Neural progenitor cell (in vitro differentiated cells): ENCODE measurements around the gene ZNF92. TPM values are rescaled to one million over a fixed set of nuclear protein-coding genes. Genes with fewer than 3 reads are reported as not detected.
"Not testable (repeated sequence)": the region's sequence is repeated elsewhere in the genome, so short reads cannot be mapped to it uniquely, and the experiment has no call there.

Source experiments
- DNase-seq: peaks from one replicate; pipeline ENCODE4 v3.0.0-alpha.2; 2016; ENCODE audit warnings: low spot score
- H2AFZ ChIP-seq: fragments of 200-600 bp; sonication (generic); replicated peaks from 2 replicates; pipeline ENCODE4 v1.6.1; 2016; ENCODE audit warnings: antibody characterized with exemption
- H3F3A ChIP-seq: fragments of 200-600 bp; sonication (generic); 2 replicates; pipeline ENCODE4 v1.6.1; 2016; ENCODE audit warnings: antibody characterized with exemption, low read depth
- H3K27ac ChIP-seq: fragments of 200-600 bp; sonication (generic); 2 replicates; pipeline ENCODE4 v1.5.1; 2016; ENCODE audit warnings: mild to moderate bottlenecking
- H3K27me3 ChIP-seq: fragments of 200-600 bp; sonication (generic); 2 replicates; pipeline ENCODE4 v1.6.1; 2016; ENCODE audit warnings: mild to moderate bottlenecking, moderate library complexity
- H3K36me3 ChIP-seq: fragments of 200-600 bp; sonication (generic); 2 replicates; pipeline ENCODE4 v1.5.1; 2016
- H3K4me1 ChIP-seq: fragments of 200-600 bp; sonication (generic); 2 replicates; pipeline ENCODE4 v1.6.1; 2016; ENCODE audit warnings: mixed run types
- H3K4me2 ChIP-seq: fragments of 200-600 bp; sonication (generic); 2 replicates; pipeline ENCODE4 v1.6.1; 2016
- H3K4me3 ChIP-seq: fragments of 200-600 bp; sonication (generic); 2 replicates; pipeline ENCODE4 v1.5.1; 2016
- H3K79me2 ChIP-seq: fragments of 200-600 bp; sonication (generic); 2 replicates; pipeline ENCODE4 v1.6.1; 2016; ENCODE audit warnings: low read depth
- H3K9ac ChIP-seq: fragments of 200-600 bp; sonication (generic); 2 replicates; pipeline ENCODE4 v1.6.1; 2016
- H3K9me3 ChIP-seq: fragments of 200-600 bp; sonication (generic); 2 replicates; pipeline ENCODE4 v1.5.1; 2016; ENCODE audit warnings: low read depth
- H4K20me1 ChIP-seq: fragments of 200-600 bp; sonication (generic); 2 replicates; pipeline ENCODE4 v1.6.1; 2016; ENCODE audit warnings: low read depth
- H3K27ac Mint-ChIP-seq: 3 replicates; pipeline ENCODE4 v1.8.0; 2021; ENCODE audit warnings: mixed read lengths
- H3K27me3 Mint-ChIP-seq: 2 replicates; pipeline ENCODE4 v1.8.0; 2022; ENCODE audit warnings: low read depth, mild to moderate bottlenecking, inconsistent platforms, moderate library complexity, mixed read lengths; ENCODE audit not compliant: insufficient read depth
- H3K36me3 Mint-ChIP-seq: 3 replicates; pipeline ENCODE4 v1.8.0; 2021; ENCODE audit warnings: mixed read lengths
- H3K4me1 Mint-ChIP-seq: 3 replicates; pipeline ENCODE4 v1.8.0; 2021; ENCODE audit warnings: mixed read lengths
- H3K4me3 Mint-ChIP-seq: 3 replicates; pipeline ENCODE4 v1.8.0; 2021; ENCODE audit warnings: mild to moderate bottlenecking, moderate library complexity, mixed read lengths
- H3K9me3 Mint-ChIP-seq: 3 replicates; pipeline ENCODE4 v1.8.0; 2020; ENCODE audit warnings: mixed read lengths
- EZH2 ChIP-seq: fragments of 200-600 bp; sonication (generic); IDR thresholded peaks from 2 replicates; pipeline ENCODE4 v1.6.1; 2017; ENCODE audit warnings: antibody characterized with exemption, mild to moderate bottlenecking, moderate library complexity
- EZH2phosphoT487 ChIP-seq: fragments of 200-600 bp; sonication (generic); IDR thresholded peaks from 2 replicates; pipeline ENCODE4 v1.6.1; 2017; ENCODE audit warnings: antibody characterized with exemption
- total RNA-seq: library from RNA; depleted of rRNA; stranded (reverse); fragments of >200 nt; gene quantifications from 2 replicates; pipeline ENCODE4 v1.2.3, GENCODE V29; 2015; ENCODE audit warnings: low replicate concordance
- TF ChIP-seq, protein P1 (sequence below): fragments of 200-600 bp; sonication (generic); IDR thresholded peaks from 2 replicates; pipeline ENCODE4 v1.5.1; 2017; ENCODE audit warnings: antibody characterized with exemption, mild to moderate bottlenecking

ZNF92 gene
- total RNA-seq, 1 donor from 2014 or later = 57.2 TPM

DNA sequence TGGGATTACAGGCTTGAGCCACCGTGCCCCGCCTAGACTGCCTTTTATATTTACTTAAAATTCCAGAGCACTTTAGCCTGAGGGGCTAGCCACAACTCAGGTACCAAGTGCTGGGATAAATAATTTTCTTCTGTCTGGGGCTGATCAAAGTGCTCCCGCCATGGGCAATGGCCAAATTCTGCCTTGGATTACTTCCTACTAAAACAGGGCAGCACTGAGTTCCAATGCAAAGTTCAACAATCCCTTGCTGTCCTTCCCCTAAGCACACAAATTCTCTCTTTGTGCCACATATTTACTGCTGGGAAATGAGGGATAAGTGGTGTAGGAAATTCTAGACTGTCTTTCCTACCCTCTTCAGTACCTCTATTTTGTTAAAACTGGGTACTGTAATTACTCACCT lies 34.4 kb upstream of the ZNF92 start:
- no peak overlapping the region for H2AFZ ChIP-seq

DNA sequence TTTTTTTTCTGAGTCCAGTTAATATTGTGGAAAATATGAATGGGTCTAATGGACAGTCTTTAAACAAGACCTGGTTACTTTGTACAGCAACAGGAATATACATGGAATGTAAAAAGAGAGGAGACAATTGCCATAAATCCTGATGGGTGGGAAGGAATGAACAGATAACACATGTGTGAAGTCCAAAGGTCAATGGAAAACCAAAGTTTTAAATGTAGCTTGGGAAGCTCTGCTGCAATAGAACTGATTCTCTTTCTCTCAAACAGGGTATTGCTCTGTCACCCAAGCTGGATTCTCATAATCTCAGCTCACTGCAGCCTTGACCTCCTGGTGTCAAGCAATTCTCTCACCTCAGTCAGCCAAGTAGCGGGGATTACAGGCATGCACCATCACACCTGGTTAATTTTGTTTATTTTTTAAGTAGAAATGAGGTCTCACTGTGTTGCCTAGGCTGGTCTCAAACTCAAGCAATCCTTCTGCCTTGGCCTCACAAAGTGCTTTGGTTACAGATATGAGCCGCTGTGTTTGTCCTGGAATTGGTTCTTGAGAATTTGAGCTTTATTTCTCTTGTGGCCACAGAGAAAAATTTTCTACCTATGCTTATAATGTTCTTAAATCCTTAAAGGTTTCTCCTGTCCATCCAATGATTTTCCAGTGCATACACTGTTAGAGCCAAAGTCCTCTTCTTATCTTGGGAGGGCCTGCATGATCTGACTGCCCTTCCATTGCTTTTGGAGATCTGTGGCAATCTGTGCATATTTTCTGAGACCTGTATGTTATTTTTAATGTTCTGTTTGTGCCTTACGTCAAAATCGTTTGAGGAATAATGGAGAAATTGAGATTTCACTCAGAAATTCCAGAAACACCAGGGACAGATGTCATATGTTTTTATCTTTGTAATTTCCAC lies 30.7 kb upstream of the ZNF92 start:
- Mint-ChIP-seq H3K27ac (no peak overlapping the region), H3K4me1 (no peaks in the 10 kb centered on the region), H3K27me3 (peaks cover 3% of the 10 kb centered on the region), H3K36me3 (peaks cover 22% of the 10 kb centered on the region), H3K9me3 (peaks cover 12% of the 10 kb centered on the region), H3K4me3 (no peak overlapping the region)
- no peak overlapping the region for H3K9ac ChIP-seq
- DNase-seq = no peak
- no peaks in the 10 kb centered on the region for H3K9me3 ChIP-seq
- TF ChIP-seq EZH2phosphoT487 (no peak), EZH2 (no peak)
- TF ChIP-seq, protein P1, sequence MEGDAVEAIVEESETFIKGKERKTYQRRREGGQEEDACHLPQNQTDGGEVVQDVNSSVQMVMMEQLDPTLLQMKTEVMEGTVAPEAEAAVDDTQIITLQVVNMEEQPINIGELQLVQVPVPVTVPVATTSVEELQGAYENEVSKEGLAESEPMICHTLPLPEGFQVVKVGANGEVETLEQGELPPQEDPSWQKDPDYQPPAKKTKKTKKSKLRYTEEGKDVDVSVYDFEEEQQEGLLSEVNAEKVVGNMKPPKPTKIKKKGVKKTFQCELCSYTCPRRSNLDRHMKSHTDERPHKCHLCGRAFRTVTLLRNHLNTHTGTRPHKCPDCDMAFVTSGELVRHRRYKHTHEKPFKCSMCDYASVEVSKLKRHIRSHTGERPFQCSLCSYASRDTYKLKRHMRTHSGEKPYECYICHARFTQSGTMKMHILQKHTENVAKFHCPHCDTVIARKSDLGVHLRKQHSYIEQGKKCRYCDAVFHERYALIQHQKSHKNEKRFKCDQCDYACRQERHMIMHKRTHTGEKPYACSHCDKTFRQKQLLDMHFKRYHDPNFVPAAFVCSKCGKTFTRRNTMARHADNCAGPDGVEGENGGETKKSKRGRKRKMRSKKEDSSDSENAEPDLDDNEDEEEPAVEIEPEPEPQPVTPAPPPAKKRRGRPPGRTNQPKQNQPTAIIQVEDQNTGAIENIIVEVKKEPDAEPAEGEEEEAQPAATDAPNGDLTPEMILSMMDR = no peak
- H3K4me1 ChIP-seq = no peaks in the 10 kb centered on the region
- H3K27ac ChIP-seq = no peak overlapping the region
- H3K36me3 ChIP-seq = no peaks in the 10 kb centered on the region
- H3K4me2 ChIP-seq = no peak overlapping the region
- no peaks in the 10 kb centered on the region for H3F3A ChIP-seq
- no peaks in the 10 kb centered on the region for H3K79me2 ChIP-seq
- H4K20me1 ChIP-seq = no peaks in the 10 kb centered on the region
- H3K27me3 ChIP-seq = no peaks in the 10 kb centered on the region
- no peak overlapping the region for H2AFZ ChIP-seq
- no peak overlapping the region for H3K4me3 ChIP-seq

More for the DNA sequence above, 34.4 kb upstream of the ZNF92 start:
- Histone ChIP-seq H3K4me2 (no peak overlapping the region), H3K9me3 (no peaks in the 10 kb centered on the region), H3K36me3 (no peaks in the 10 kb centered on the region), H3K79me2 (no peaks in the 10 kb centered on the region), H3K4me3 (no peak overlapping the region), H3K27ac (no peak overlapping the region), H3F3A (no peaks in the 10 kb centered on the region), H3K27me3 (no peaks in the 10 kb centered on the region), H3K4me1 (no peaks in the 10 kb centered on the region), H4K20me1 (no peaks in the 10 kb centered on the region), H3K9ac (no peak overlapping the region)
- Mint-ChIP-seq H3K9me3 (no peaks in the 10 kb centered on the region), H3K27me3 (no peaks in the 10 kb centered on the region), H3K36me3 (peaks cover 18% of the 10 kb centered on the region), H3K4me1 (no peaks in the 10 kb centered on the region), H3K4me3 (no peak overlapping the region), H3K27ac (no peak overlapping the region)
- TF ChIP-seq, protein P1 = no peak
- no peak for TF ChIP-seq EZH2phosphoT487
- no peak for DNase-seq

DNA sequence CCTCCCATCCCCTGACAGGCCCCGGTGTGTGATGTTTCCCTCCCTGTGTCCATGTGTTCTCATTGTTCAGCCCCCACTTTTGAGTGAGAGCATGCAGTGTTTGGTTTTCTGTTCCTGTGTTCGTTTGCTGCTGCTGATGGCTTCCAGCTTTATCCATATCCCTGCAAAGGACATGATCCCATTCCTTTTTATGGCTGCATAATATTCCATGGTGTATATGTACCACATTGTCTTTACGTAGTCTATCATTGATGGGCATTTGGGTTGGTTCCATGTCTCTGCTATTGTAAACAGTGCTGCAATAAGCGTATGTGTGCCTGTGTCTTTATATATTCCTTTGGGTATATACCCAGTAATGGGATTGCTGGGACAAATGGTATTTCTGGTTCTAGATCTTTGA lies 29.1 kb upstream of the ZNF92 start:
- H3K9me3 Mint-ChIP-seq = peaks cover 12% of the 10 kb centered on the region
- not testable (repeated sequence) for H2AFZ ChIP-seq, H3F3A ChIP-seq, H3K4me1 ChIP-seq, H3K9ac ChIP-seq, H3K4me3 Mint-ChIP-seq, H3K4me2 ChIP-seq, H3K36me3 ChIP-seq, H3K27ac ChIP-seq, H3K27me3 Mint-ChIP-seq, H4K20me1 ChIP-seq, H3K4me1 Mint-ChIP-seq, H3K9me3 ChIP-seq, H3K4me3 ChIP-seq, H3K27me3 ChIP-seq, DNase-seq, H3K79me2 ChIP-seq, H3K27ac Mint-ChIP-seq
- peaks cover 17% of the 10 kb centered on the region for H3K36me3 Mint-ChIP-seq

DNA sequence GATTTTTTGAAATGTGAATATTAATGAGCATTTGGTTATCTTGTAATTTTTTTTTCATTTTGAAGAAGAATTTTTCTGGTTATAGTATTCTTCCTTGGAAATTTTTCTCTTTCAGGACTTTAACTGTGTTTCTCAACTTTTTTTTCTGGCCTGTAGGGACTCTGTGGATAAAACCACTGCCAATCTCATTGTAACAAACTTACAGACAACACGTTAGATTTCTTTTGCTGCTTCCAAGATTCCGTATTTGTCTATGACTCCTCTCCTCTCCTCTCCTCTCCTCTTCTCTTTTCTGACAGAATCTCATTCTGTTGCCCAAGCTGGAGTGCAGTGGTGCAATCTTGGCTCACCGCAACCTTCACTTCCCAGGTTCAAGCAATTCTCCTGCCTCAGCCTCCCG lies 19.4 kb upstream of the ZNF92 start:
- H3K27ac ChIP-seq = no peak overlapping the region
- no peak for DNase-seq
- Mint-ChIP-seq H3K9me3 (no peaks in the 10 kb centered on the region), H3K4me1 (no peaks in the 10 kb centered on the region), H3K27me3 (no peaks in the 10 kb centered on the region), H3K27ac (no peak overlapping the region), H3K4me3 (no peak overlapping the region), H3K36me3 (peaks cover 6% of the 10 kb centered on the region)
- H3F3A ChIP-seq = no peaks in the 10 kb centered on the region
- H3K79me2 ChIP-seq = no peaks in the 10 kb centered on the region
- H3K9ac ChIP-seq = no peak overlapping the region
- no peaks in the 10 kb centered on the region for H3K9me3 ChIP-seq
- H3K36me3 ChIP-seq = no peaks in the 10 kb centered on the region
- no peak overlapping the region for H3K4me2 ChIP-seq
- H3K4me1 ChIP-seq = no peaks in the 10 kb centered on the region
- TF ChIP-seq, protein P1 = no peak
- no peak for TF ChIP-seq EZH2
- TF ChIP-seq EZH2phosphoT487 = no peak
- no peaks in the 10 kb centered on the region for H3K27me3 ChIP-seq
- no peak overlapping the region for H3K4me3 ChIP-seq
- no peaks in the 10 kb centered on the region for H4K20me1 ChIP-seq
- H2AFZ ChIP-seq = no peak overlapping the region
